CD4-positive, alpha-beta T cell treated with Interleukin-12 subunit alpha and Interleukin-12 subunit beta, for 1 hour (primary cell): Measurements from ENCODE around the gene HPX.

Source experiments
- DNase-seq: peaks from one replicate; pipeline ENCODE4 v3.0.0-alpha.2; 2020

HPX gene, protein sequence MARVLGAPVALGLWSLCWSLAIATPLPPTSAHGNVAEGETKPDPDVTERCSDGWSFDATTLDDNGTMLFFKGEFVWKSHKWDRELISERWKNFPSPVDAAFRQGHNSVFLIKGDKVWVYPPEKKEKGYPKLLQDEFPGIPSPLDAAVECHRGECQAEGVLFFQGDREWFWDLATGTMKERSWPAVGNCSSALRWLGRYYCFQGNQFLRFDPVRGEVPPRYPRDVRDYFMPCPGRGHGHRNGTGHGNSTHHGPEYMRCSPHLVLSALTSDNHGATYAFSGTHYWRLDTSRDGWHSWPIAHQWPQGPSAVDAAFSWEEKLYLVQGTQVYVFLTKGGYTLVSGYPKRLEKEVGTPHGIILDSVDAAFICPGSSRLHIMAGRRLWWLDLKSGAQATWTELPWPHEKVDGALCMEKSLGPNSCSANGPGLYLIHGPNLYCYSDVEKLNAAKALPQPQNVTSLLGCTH

DNA sequence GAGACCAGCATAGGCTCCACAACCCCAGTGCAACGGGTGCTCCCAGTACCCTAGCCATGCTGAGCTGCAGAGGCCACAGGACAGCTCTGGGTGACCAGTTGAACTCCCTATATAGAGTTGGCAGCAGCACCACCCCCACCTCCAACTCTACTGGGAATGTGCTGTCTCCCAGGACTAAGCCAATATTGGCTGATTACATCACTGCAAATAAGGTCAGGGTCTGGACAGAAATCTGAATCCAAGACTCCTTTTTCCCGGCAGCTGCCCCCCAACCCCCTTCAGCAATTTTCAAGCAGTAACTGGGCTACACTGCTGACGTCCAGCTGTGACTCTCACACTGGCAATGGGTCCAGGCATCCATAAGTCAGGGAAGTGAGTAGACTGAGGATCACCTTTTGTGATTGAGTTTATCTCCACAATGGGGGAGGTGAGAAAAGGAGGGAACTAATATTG is at the start of gene HPX:
Gene HPX, minus strand, starts transcription at position 82 of the 453 bp plus-strand sequence. Its CDS starts 24 bp downstream, at position 58.
- DNase-seq: no peak

DNA sequence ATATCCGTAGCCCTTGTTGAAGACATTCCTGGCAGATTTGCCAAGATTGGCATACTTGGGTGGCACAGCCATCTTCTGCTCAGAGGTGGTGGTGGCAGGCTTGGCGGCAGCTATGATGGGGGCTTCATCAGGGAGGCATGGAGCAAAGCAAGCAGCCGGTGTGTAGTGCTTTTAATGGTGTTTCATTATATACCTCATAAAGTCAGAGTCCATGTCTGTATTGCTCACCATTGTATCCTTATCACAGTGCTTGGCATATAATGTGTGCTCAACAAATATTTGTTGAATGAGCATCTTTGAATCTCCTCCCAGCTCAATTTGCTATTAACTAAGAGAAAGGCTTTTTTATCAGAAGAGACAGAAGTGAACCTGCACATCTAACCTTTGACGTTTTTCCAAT is 48.5 kb upstream of the HPX start:
- no peak for DNase-seq

DNA sequence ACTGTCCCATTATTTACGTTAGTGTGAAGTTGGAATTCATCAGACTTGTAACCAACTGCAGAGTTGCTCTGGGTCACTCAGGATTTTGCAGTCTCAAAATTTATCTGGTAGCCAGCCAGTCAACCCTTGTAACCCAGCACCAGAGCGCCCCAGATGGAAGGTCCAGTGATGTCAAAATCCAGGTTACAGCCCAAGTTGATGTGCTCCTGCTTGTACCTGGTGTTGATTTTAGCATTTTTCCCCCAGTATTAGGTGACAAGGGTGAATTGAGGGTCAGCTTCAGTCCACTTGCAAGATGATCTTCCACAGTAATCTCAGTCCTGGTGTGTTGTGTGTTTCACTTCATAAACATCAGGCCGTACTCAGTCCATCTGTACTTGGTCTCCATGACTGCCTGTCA is 48.0 kb upstream of the HPX start:
- DNase-seq: no peak

DNA sequence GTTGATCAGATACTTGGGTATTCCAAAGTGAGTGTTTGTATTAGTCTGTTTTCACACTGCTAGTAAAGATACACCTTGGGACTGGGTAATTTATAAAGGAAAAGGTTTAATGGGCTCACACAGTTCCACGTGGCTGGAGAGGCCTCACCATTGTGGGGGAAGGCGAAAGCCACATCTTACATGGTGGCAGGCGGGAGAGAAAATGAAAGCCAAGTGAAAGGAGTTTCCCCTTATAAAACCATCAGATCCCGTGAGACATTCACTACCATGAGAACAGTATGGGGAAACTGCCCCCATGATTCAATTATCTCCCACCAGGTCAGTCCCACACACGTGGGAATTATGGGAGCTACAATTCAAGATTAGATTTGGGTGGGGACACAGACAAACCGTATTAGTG is 47.6 kb upstream of the HPX start:
- DNase-seq: no peak

DNA sequence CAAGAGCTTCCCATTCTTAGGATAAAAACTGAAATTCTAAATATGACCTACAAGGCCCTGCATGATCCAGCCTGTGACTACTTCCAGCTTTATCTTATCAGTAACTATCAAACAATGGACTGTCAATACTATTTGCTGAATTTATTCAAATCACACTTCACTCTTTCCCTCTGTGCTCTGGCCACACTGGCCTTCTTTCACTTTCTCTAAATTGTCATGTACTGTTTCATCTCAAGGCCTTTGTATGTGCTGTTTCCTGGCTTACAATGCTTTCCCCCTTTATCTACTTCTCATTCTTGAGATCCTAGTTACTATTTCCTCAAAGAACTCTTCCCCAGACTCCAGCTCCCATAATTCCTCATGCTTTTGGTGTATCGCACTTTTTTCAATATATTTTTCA is 46.2 kb upstream of the HPX start:
- DNase-seq: no peak

DNA sequence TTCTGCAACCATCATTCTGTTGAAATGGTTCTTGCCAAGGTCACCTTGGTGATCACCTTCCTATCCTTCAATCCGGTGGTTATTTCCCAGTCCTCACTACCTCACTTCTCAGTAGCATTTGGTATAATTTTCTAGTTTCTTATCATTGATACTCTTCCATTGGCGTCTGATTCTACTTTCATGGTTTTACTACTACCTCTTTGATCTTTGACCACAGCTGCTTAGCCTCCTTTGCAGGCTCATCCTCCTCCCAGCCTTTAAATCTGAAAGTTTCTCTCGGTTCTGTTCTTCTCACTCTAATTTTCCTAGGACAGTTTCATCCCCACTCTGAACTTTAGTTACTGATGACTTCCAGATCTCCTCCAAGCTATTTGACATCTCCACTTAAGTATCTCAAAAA is 45.5 kb upstream of the HPX start:
- no peak for DNase-seq

DNA sequence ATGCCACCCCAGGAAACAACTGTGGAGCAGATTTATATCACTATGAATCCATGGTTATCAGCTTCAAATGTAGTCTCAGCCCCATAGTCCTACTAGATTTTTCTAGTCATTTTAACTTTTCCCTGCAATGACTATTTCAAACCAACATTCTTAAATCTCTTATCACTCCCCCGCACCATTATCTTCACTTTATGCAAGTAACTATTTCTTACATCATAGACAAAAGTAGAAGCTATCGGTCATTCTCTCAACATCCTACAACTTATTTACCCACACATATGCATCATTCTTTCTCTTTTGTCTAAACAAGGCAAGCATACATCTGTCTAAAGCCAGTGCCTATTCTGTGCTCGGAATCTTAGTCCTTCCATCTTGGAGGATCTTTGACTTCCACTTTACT is 44.9 kb upstream of the HPX start:
- DNase-seq: no peak

DNA sequence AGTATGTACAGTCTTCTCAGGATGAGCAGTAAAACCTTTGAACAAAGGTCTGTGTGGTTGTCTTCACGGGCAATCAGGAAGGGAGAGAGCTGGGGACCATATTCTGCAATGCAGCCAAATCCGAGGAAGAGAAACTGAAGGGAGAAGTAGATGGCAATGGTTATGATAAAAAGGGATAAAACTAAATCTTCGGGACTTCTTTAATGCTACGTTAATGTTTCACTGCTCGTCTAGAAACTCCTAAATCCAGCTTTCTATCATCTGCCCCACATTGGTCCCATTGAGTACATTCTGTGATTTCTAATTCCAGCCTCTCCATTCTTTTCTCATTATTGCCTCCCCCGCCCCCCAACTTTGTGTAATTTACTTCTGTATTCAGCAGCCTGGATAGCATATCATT is 42.2 kb upstream of the HPX start:
- DNase-seq: no peak

DNA sequence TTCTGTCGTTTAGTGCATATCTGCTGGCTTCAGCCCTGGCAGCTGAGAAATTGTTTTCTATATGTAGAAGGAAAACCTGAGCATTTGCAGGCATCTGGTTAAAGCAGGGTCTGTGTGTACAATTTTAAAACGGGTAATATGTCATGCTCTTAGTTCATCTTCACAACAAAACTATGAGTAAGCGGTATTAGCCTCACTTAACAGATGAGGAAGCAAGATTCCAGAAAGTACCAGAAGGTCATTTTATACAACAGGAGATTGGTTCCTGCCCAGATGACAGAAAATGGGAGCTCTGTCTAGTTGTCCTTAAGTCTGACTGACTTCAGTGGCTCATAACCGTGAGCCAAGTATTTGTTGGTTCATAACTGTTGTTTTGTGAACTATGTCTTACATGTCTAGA is 41.7 kb upstream of the HPX start:
- no peak for DNase-seq

DNA sequence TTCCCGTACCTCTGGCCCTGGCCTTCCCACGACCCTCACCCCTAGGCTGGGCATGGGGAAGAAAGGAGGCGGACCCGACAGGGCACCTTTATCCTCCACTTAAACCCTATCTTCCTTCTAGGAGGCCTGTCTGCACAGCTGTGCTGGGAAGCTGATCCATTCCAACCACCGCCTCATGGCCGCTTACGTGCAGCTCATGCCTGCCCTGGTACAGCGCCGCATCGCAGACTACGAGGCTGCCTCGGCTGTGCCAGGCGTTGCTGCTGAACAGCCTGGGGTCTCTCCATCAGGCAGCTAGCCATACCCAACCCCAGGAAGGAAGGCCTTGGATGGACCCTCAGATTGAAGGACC is 41.1 kb upstream of the HPX start:
- DNase-seq: no peak

DNA sequence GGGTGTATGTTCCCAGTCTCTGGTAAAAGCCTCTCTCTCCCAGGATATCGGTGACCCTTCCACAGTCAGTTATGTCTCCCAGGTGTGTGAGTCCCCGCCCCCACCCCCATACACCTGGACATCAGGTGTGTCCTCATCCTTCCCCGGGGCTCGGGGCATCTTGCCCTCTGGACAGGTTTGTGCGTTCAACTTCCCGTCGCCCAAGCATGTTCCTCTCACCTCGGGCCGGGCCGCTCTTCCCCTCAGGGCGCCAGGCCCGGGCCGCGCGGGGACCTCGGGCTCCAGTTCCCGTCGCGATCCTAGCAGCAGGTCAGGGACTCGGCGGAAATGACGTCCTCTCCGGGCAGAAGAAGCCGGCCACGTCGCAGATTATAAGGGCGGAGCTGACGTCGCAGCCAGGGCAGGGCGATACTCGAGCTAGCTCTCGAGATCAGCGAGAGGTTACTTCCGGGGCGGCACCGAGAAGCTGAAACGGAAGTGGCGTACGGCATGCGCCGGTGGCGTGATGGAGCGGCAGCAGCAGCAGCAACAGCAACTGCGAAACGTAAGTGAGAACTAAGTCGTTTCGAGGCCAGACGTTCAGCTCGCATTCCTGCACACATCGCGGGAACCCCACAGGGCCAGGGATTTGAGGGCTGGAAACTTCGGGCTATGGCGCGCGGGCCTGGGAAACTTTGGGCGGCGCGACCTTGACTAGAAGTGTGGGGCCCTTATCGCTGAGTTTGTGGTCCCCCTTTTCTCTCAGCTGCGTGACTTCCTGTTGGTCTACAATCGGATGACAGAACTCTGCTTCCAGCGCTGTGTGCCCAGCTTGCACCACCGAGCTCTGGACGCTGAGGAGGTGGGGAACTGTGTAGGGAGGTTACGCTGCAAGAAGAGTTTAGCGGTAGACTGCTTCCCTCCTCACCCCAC is 40.5 kb upstream of the HPX start, which contains the start of the genes ARFIP2 and TIMM10B:
Gene ARFIP2, minus strand, starts transcription at position 320 of the 912 bp plus-strand sequence. CDS start 910 bp downstream, outside the sequence.
Gene TIMM10B, plus strand, starts transcription at position 490 of the 912 bp plus-strand sequence. Its CDS starts 16 bp downstream, at position 506.
- peak; percentile 96 for DNase-seq

DNA sequence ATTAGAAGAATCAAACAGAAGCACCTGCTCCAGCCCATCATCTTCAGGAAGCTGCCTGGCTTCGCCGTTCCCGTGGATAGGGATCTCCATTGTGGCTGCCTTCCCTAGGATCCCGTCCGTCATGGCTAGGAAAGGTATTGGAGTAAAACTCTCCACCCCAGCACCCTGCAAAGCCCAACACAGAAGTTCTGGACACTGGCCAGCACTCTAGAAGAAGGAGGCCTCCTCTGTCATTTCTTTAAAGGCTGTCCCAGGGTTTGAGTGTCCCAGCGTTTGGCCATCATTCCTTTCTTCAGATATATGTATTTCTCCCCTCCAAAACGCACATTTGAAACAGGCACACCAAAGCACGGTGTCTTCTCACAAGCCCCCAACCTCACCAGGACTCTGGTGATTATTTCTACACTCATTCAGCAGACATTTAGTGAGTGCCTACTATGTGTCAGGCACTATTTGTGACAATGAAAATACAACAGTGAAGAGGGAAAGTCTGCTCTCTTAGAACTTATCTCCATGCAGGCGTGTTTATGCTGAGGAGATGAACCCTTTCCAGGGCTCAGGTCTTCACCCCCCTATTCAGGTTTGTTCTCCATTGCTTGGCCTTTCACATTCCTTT is 39.6 kb upstream of the HPX start:
- no peak for DNase-seq

DNA sequence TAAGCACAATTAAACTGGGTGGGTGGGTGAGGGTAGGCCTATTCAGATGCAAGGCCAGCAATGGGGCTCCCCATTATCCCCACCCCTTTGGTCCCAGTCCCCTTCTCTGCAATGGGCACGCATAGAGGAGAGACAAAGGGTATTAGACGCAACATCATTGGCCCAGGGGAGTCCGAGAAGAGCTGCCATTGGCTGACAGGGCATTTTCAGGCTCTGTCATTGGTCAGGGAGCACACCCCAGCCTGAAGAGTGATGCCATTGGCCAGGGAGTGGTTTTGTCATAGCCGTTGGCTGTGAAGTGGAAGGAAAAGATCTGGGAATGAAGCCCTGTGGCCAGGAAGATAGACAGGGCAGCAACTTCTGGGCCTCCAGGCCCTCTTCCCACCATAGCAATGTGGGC is 35.8 kb upstream of the HPX start:
- DNase-seq: no peak

DNA sequence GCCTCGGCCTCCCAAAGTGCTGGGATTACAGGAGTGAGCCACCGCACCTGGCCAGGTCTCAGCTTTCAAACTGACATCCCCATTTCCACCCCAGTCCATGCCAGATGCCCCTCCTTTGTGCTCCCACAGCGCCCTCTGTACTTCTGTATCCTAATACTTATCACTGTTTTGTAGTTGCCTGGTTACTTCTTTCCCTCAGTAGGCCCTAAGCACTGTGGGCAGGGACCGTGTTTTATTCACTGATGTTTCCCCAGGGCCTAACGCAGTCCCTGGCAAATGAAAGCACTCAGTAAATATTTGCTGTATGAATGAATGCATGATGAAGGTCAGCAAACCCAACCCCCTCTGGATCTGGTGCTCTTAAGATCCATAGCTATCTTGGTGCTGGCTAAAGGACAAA is 35.1 kb upstream of the HPX start:
- peak; percentile 9 for DNase-seq

DNA sequence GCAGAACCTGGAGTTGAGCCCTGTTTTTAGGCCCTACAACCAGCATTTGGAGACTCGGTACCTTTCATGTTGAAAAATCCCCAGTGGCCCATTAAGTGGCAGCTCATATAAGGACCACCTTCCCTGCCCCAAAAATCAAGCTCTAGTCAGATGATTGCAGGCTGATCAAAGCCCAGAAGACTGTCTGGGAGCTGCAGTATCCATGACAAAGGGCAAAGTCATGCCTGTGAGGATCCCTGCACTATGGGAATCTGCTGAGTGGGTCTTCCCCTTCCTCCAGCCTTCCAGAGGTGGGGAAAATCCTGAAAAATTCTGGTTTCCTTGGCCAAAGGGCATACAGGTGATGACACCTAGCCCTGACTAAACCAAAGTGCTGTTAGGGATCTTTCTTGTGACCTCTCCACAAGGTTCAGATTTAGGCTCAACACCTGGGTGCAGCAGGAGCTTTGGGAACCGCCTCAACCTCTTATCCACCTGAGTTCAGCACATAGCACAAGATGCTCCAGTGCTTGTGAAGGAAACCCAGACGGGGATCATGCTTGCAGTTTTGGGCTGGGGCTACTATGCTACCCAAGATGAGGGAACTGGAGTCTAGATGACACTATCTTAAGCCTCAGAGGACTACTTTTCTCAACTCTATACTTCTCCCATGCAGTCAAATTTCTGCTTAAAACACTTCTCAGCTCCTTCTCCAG is 34.2 kb upstream of the HPX start:
- DNase-seq: peak; percentile 6

DNA sequence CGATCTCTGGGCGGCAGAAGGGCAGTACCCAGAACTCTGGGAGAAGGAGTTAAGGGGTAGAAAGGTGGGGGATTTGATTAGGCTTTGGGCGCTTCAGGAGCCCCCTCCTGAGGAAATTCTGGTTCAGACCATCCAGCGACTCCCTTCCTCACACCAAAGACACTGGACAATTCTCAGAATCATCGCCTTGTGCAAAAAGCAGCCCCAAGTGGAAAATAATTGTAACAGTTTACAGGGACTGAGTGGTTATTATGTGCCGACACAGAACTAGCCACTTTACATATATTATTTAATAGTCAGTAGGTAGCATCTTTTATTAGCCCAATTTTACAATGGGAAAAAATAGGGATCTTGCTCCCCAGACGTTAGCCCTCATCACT is 33.6 kb upstream of the HPX start:
- no peak for DNase-seq

DNA sequence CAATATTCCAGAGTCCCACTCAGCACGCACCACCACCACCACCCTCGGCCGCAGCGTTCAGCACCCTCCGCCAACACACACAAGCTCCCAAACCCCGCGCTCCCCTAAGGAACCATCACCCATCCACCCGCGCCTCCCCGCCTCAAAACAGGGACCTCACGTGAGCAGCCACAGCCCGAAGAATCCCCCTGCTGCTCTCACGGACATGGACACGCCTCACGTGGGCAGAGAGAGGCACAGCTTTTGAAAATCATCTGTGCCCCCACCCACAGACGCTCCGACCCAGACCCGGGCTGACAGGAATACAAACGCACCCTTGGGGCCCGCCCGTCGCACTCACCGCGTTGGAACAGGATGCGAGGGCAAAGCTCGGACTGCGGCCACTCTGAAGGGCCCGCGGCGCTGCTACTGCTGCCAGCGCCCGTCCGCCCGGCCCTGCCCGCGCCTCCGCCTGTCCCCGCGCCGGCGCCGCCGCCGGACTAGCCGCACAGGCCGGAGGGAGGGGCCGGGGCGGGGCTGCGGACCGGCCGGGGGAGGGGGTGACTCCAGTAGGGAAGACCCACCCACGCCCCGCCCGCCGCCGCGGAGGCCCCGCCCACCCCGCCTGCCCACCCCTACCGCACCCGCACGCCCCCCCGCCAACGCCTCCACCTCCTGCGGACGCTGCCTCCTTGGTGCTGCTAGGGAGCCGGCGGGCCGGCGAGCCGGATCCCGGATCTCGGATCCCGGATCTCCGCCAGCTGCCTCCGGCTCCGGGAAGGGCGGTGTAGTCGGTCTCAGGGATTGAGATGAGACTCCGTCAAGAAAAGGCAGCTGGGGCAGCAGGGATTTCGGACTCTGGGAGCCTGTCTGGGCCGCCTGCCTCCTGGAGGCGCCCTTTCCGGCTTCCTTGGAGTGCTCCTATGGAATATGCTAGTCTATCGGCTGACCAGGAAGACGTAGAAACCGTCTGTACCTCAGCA is 32.9 kb upstream of the HPX start, which contains the start of gene TRIM3:
Gene TRIM3, minus strand, starts transcription at position 491 of the 962 bp plus-strand sequence. CDS start 8,246 bp downstream, outside the sequence.
- peak; percentile 82 for DNase-seq

DNA sequence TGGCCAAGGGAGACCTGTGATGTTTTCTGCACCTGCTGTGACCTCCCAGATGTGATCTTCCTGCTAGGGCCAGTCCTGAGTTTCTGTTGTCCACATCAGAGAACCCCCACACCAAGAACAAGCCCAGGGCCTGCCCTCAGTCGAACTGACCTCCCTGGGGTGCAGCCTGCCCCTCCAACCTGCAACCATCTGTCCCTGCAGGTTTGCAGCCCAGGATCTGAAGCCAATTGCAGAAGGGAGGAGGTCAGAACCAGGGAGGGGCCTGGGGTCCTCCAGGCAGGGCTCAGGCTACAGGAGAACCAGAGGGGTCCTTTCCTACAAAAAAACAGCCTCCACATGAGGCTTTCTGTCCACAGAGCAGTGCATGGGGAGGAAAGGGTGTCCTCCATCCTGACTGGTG is 32.1 kb upstream of the HPX start:
- DNase-seq: no peak

DNA sequence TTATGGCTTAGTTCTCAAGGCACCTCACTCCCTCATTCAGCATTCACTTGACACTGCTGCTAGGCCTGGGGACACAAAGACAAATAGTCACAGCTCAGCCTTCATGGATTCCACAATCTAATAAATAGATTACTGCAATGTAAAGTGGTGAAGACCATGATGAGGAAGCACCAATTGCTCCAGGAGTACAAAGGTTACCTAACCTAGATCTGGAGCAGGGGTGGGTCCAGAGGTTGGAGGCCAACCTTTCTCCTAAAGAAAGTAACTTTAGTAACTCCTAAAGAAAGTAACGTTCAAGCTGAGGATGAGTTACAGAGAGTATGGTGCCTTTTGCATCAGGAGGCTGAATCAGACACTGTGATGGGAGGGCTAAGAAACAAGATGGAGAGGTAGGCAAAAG is 28.8 kb upstream of the HPX start:
- DNase-seq: no peak

DNA sequence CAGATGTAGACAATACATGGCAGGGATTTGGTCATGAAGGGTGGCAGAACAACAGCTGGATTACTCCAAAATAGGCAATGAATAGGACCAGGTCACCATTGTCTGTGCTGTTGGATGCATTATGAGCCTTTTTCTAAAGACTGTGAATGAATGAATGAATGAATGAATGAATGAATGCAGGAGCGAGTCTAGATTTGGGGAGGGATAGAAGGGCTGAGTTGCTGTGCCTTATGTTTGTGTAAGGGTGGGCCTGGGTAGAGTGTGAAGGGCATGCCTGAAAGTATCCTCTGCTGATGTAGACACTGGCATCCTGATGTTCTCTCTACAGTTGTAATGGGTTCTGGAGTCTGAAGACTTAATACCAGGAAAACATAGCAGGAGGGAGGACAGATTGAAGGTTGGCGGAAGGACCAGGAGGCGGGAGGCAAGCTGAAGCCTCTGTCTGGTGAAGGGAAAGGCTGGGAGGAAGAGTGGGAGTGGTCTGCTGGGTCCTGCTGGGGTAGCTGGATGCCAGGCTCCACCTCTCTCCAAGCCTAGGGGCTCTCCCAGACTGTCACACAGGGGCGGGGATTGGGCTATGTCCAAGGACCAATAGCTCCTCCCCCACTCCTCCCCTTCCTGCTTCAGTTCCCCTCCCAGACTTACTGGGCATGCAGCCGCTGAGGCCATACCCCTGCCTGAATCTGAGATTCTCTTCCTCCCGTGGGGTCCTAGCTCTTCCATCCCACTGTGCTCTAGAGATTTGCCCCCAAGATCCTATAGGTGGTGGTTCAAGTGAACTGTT is 28.1 kb upstream of the HPX start:
- DNase-seq: peak; percentile 22

DNA sequence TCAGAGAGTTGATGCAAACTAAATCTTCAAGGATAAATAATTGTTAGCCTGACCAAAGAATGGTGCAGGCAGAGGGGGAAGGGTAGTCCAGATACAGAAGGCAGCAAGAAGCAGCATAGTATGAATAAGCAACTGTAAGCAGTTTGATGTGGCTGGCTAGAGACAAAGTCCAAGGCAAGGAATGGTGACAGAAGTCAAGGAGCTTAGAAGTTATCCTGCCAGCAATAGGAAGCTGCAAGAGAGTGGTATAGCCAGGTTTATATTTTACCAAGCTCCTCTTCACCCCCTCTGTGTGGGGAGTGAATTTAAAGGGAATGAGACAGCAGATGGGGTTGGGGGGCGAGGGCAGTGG is 18.3 kb upstream of the HPX start:
- no peak for DNase-seq
